Hepatocyte (in vitro differentiated cells): ENCODE measurements around the gene NFIA. TPM values are rescaled to one million over a fixed set of nuclear protein-coding genes. Genes with fewer than 3 reads are reported as not detected.

Experiments
- DNase-seq: peaks from one replicate; pipeline ENCODE4 v3.0.0-alpha.2; 2016; ENCODE audit warnings: low spot score
- H2AFZ ChIP-seq: fragments of 200-600 bp; sonication (generic); 2 replicates; pipeline ENCODE4 v1.6.0; 2016; ENCODE audit warnings: antibody characterized with exemption, mild to moderate bottlenecking
- H3K27ac ChIP-seq: fragments of 200-600 bp; sonication (generic); 2 replicates; pipeline ENCODE4 v1.5.1; 2016; ENCODE audit warnings: mild to moderate bottlenecking
- H3K27me3 ChIP-seq: fragments of 200-600 bp; sonication (generic); 2 replicates; pipeline ENCODE4 v1.6.1; 2016
- H3K36me3 ChIP-seq: fragments of 200-600 bp; sonication (generic); replicated peaks from 2 replicates; pipeline ENCODE4 v1.5.1; 2016; ENCODE audit warnings: low read depth; ENCODE audit not compliant: insufficient read depth
- H3K4me1 ChIP-seq: fragments of 200-600 bp; sonication (generic); 2 replicates; pipeline ENCODE4 v1.5.1; 2016; ENCODE audit warnings: mild to moderate bottlenecking, moderate library complexity; ENCODE audit not compliant: insufficient read depth
- H3K4me2 ChIP-seq: fragments of 200-600 bp; sonication (generic); 2 replicates; pipeline ENCODE4 v1.6.0; 2016
- H3K4me3 ChIP-seq: fragments of 200-600 bp; sonication (generic); 2 replicates; pipeline ENCODE4 v1.5.1; 2016; ENCODE audit warnings: mild to moderate bottlenecking
- H3K79me2 ChIP-seq: fragments of 200-600 bp; sonication (generic); 2 replicates; pipeline ENCODE4 v1.6.0; 2017; ENCODE audit warnings: mild to moderate bottlenecking
- H3K9me2 ChIP-seq: fragments of 200-600 bp; sonication (generic); replicated peaks from 2 replicates; pipeline ENCODE4 v1.6.0; 2017; ENCODE audit warnings: mild to moderate bottlenecking; ENCODE audit not compliant: insufficient read depth
- H3K9me3 ChIP-seq: fragments of 200-600 bp; sonication (generic); 2 replicates; pipeline ENCODE4 v1.5.1; 2016; ENCODE audit warnings: low read depth, mild to moderate bottlenecking
- H4K20me1 ChIP-seq: fragments of 200-600 bp; sonication (generic); 2 replicates; pipeline ENCODE4 v1.6.0; 2016; ENCODE audit warnings: mild to moderate bottlenecking; ENCODE audit not compliant: insufficient read depth, poor library complexity, severe bottlenecking
- EZH2 ChIP-seq: fragments of 200-600 bp; sonication (generic); IDR thresholded peaks from 2 replicates; pipeline ENCODE4 v1.6.1; 2016; ENCODE audit warnings: antibody characterized with exemption, mild to moderate bottlenecking, borderline replicate concordance
- EZH2phosphoT487 ChIP-seq: fragments of 200-600 bp; sonication (generic); IDR thresholded peaks from one replicate; pipeline ENCODE4 v1.6.1; 2018; ENCODE audit warnings: antibody characterized with exemption, mild to moderate bottlenecking, low read depth, moderate library complexity; ENCODE audit not compliant: unreplicated experiment, severe bottlenecking
- WGBS: methylation state at CpG from one replicate; pipeline ENCODE4 v1.1.6; 2016; ENCODE audit warnings: low lambda C conversion rate; ENCODE audit errors: missing lambda C conversion rate; 5-methylcytosine and 5-hydroxymethylcytosine counted together
- polyA plus RNA-seq: library from polyadenylated mRNA; unstranded; fragments of >200 nt; fragmentation: Nextera tagmentation; extraction: Ambion mirVana; gene quantifications from 2 replicates; pipeline ENCODE4 v1.2.1, GENCODE V29; 2016
- total RNA-seq: library from RNA; depleted of rRNA; stranded (reverse); fragments of >200 nt; gene quantifications from 2 replicates; pipeline ENCODE4 v1.2.3, GENCODE V29; 2014
- TF ChIP-seq, protein P1 (sequence below): fragments of 200-600 bp; sonication (generic); IDR thresholded peaks from 2 replicates; pipeline ENCODE4 v1.5.1; 2016; ENCODE audit warnings: antibody characterized with exemption, mild to moderate bottlenecking; ENCODE audit not compliant: poor library complexity

NFIA gene
- total and polyA plus RNA-seq, 2 experiments from 2014 or later: 15.1 to 18.2 TPM

- H3K36me3 ChIP-seq: no peaks in the 10 kb centered on the region
- no peak overlapping the region for H2AFZ ChIP-seq
- H3K4me2 ChIP-seq: no peak overlapping the region
- no peaks in the 10 kb centered on the region for H4K20me1 ChIP-seq
- no peak for DNase-seq
- no peak overlapping the region for H3K27ac ChIP-seq
- no peaks in the 10 kb centered on the region for H3K4me1 ChIP-seq
- H3K4me3 ChIP-seq: no peak overlapping the region
- 91% methylated on average over 2 of the region's 2 CpGs for WGBS
- no peaks in the 10 kb centered on the region for H3K27me3 ChIP-seq
- no peaks in the 10 kb centered on the region for H3K9me2 ChIP-seq
- no peaks in the 10 kb centered on the region for H3K9me3 ChIP-seq
- TF ChIP-seq, protein P1, sequence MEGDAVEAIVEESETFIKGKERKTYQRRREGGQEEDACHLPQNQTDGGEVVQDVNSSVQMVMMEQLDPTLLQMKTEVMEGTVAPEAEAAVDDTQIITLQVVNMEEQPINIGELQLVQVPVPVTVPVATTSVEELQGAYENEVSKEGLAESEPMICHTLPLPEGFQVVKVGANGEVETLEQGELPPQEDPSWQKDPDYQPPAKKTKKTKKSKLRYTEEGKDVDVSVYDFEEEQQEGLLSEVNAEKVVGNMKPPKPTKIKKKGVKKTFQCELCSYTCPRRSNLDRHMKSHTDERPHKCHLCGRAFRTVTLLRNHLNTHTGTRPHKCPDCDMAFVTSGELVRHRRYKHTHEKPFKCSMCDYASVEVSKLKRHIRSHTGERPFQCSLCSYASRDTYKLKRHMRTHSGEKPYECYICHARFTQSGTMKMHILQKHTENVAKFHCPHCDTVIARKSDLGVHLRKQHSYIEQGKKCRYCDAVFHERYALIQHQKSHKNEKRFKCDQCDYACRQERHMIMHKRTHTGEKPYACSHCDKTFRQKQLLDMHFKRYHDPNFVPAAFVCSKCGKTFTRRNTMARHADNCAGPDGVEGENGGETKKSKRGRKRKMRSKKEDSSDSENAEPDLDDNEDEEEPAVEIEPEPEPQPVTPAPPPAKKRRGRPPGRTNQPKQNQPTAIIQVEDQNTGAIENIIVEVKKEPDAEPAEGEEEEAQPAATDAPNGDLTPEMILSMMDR: no peak
- TF ChIP-seq EZH2 (no peak), EZH2phosphoT487 (no peak)
- peaks cover 6% of the 10 kb centered on the region for H3K79me2 ChIP-seq
Measured at GRCh38 chr1:61231795-61232194, 149.4 kb downstream of the NFIA start.

- H3K27me3 ChIP-seq: no peaks in the 10 kb centered on the region
- no peak overlapping the region for H3K4me3 ChIP-seq
- H3K4me2 ChIP-seq: no peak overlapping the region
- H3K9me3 ChIP-seq: no peaks in the 10 kb centered on the region
- peaks cover 6% of the 10 kb centered on the region for H3K79me2 ChIP-seq
- H3K4me1 ChIP-seq: no peaks in the 10 kb centered on the region
- H3K9me2 ChIP-seq: no peaks in the 10 kb centered on the region
- DNase-seq: no peak
- no peak for TF ChIP-seq EZH2
- TF ChIP-seq, protein P1: no peak
- TF ChIP-seq EZH2phosphoT487: no peak
- H3K36me3 ChIP-seq: no peaks in the 10 kb centered on the region
- H3K27ac ChIP-seq: no peak overlapping the region
- no peak overlapping the region for H2AFZ ChIP-seq
- 89% methylated on average over 6 of the region's 6 CpGs for WGBS
- H4K20me1 ChIP-seq: no peaks in the 10 kb centered on the region
Measured at GRCh38 chr1:61233121-61233660, 150.8 kb downstream of the NFIA start.

- no peak overlapping the region for H3K27ac ChIP-seq
- no peak overlapping the region for H3K4me2 ChIP-seq
- no peaks in the 10 kb centered on the region for H3K36me3 ChIP-seq
- TF ChIP-seq, protein P1: no peak
- TF ChIP-seq EZH2 (no peak), EZH2phosphoT487 (no peak)
- DNase-seq: no peak
- peaks cover 3% of the 10 kb centered on the region for H3K79me2 ChIP-seq
- no peak overlapping the region for H3K4me3 ChIP-seq
- H4K20me1 ChIP-seq: no peaks in the 10 kb centered on the region
- H3K4me1 ChIP-seq: no peaks in the 10 kb centered on the region
- H2AFZ ChIP-seq: no peak overlapping the region
- H3K9me3 ChIP-seq: no peaks in the 10 kb centered on the region
- no peaks in the 10 kb centered on the region for H3K9me2 ChIP-seq
- no peaks in the 10 kb centered on the region for H3K27me3 ChIP-seq
- 74% methylated on average over 3 of the region's 3 CpGs for WGBS
Measured at GRCh38 chr1:61234587-61234919, 152.2 kb downstream of the NFIA start.

DNA sequence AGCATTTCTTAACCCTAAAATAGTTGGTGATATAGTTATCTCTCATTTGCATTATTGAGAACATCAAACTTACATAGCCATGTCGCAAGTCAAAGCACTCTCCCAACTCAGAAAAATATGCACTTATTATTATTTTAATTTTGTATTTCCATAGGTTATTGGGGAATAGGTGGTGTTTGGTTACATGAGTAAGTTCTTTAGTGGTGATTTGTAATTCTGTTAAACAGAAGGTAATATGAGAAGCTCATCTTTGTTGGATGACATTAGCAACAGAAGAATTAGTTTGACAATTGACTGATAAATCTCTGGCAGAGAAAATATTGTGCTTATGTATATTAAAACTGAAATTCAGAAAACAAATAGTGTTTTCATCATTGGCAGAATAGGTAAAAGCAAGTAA, 154.8 kb downstream of the NFIA start:
- no peak for DNase-seq
- Histone ChIP-seq H3K36me3 (no peaks in the 10 kb centered on the region), H3K9me3 (no peaks in the 10 kb centered on the region), H3K79me2 (peaks cover 5% of the 10 kb centered on the region), H3K4me1 (no peaks in the 10 kb centered on the region), H3K4me3 (no peak overlapping the region), H4K20me1 (no peaks in the 10 kb centered on the region), H2AFZ (no peak overlapping the region), H3K9me2 (no peaks in the 10 kb centered on the region), H3K27me3 (no peaks in the 10 kb centered on the region), H3K4me2 (no peak overlapping the region), H3K27ac (no peak overlapping the region)
- TF ChIP-seq EZH2: no peak
- no peak for TF ChIP-seq EZH2phosphoT487
- TF ChIP-seq, protein P1: no peak
- 97% methylated on average over 1 of the region's 1 CpG for WGBS
